Measurements from ENCODE around the gene ATP9A. TPM values are rescaled to one million over a fixed set of nuclear protein-coding genes. Genes with fewer than 3 reads are reported as not detected.

Gene ATP9A
- total RNA-seq, 1 experiment from 2014 or later: 20.6 TPM

DNA sequence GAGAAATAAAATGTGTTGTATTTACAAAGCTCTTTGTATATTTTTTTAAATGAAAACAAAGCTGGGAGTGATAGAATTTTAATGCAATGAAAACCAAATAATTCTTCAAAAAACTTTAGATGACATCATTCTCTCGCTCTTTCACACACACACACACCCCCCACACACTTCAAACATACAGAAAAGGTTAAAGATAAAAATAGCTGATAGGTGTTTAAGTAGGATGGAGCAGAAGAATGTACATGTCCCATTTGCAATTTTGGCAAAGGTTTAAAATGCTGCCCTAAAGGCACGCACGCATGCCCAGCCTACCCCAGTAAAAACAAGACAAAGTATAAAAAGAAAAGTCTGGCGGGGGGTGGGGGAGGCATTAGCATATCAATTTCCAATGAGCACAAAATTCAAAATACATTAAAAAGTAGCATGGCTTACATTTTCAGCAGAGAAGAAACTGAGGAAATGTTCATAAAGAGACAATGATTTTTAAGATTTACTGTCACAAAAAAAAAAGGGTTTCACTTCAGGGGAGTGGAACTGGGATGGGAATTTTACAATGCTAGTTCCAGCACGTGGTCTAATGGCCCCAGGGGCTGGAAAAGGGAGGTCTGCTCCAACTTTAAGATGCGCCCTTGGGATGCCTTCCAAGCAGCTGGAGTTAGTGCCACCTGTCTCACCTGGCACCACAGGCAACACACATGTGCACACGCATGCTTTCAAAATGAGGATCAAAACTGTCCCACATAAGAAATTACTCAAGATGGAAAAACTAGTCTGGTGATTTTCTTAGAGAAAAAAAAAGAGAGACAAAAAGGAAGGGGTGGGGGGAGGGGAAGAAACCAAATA is 170.6 kb downstream of the ATP9A start:
- no peak for DNase-seq (ENCODE audit: low read depth)

- DNase-seq (ENCODE audit: low read depth): no peak
Measured at GRCh38 chr20:51596668-51597388, 171.4 kb downstream of the ATP9A start.

DNA sequence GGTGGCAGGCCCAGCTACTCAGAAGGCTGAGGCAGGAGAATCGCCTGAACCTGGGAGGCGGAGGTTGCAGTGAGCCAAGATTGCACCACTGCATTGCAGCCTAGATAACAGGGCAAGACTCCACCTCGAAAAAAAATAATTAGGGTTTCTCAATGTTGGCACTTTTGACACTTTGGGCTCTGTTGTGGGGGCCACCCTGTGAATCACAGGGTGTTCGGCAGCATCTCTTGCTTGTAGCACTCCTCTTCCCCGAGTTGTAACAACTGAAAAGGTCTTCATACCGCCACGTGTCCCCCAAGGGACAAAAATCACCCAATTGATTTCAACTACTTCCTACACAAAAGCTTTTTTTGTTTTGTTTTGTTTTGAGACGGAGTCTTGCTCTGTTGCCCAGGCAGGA is 172.4 kb downstream of the ATP9A start:
- no peak for DNase-seq (ENCODE audit: low read depth)

- DNase-seq (ENCODE audit: low read depth): peak; percentile 87
Measured at GRCh38 chr20:51595058-51595532, 173.1 kb downstream of the ATP9A start.

DNA sequence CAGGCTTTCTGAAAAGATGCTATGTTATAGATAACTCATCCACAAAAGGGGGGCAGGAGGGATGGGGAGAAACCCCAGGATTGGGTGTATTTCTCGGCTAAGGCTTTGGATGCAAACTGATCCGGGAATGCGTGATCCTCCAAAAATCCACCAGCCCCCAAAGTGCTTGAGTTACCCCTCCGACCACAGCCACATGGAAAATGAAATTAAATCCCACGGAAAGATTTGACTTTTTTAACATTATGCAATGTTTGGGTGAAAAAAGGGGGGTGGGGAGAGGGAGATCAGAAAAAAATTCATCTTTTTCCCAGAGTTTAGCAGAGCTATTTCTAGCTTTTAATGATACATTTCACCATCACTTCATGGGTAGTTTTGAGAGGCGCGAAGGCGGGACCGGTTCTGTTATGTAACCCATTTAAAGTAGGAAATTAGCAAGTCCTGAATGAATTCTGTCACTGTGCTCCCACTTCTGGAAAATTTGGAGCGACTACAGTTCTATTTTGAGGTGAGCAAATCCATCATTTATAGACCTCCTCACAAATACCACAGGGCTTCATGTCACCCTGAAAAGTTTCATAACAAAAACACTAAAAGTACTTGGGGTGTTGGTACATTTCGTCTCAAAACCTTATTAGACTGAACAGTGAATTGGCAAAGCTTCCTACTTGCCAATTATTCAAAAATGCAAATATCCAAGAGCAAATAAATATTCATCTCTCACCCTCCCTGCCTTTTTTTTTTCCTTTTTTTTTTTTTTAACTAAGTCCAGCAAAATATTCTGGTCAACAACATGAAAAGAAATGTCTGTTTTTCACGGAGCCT is 173.7 kb downstream of the ATP9A start:
- no peak for DNase-seq (ENCODE audit: low read depth)

- no peak for DNase-seq (ENCODE audit: low read depth)
Measured at GRCh38 chr20:51593584-51593983, 174.6 kb downstream of the ATP9A start.

DNA sequence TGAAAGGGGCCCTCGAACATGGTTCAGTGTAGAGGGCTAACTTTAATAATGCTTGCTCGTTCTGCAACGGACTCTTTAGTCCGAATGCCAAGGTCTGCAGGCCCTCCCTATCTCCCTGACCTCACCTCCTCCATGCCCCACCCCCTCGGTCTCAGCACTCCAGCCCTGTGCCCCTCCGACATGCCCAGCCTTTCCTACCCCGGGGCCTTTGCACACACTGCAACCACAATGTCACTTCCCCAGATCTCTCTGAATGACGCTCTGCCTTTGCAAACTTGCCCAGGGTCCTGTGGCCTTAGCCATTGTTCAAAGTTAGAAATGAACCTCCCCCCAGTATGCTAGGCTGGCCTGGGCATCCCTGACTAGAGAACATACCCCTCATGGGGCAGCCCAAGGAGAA is 175.6 kb downstream of the ATP9A start:
- DNase-seq (ENCODE audit: low read depth): no peak

DNA sequence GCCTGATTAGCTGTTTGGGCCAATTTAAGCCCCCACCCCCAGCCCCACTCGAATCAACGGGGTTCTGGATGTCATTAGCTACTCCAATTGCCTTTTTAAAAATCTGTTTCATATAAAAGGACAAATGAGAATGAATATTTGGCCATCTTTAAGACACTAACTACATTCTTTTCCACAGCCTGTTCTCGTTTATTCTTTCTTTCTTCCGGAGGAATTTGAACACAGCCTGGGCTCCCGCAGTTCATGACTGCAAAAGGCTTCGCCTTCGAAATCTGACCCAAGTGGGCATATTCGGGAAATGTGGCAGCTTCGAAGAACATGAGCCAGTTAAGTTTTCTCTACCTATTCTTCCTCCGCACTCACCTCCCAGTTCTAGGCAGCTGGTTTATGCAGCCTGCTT is 176.3 kb downstream of the ATP9A start:
- no peak for DNase-seq (ENCODE audit: low read depth)

DNA sequence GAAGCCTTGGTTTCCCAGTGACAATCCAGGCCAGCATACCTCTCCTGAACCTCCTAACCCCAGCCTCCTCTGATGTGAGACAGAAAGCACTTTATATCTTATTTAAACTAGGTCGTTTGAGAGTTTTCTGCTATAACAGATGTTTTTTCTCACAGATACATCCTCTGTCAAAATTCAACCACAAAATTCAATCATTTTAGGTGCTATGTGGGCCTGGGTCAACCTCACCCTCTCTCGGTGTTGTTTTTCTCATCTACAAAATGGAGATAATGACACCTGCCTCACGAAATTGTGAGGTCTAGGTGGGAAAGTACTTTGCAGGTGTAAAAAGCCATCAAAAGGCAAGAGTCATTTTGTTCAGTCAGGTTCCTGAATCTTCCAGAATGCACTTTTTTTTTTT is 179.4 kb downstream of the ATP9A start:
- no peak for DNase-seq (ENCODE audit: low read depth)

- no peak for DNase-seq (ENCODE audit: low read depth)
Measured at GRCh38 chr20:51587145-51587544, 181.0 kb downstream of the ATP9A start.

- DNase-seq (ENCODE audit: low read depth): peak; percentile 91
Measured at GRCh38 chr20:51586005-51586440, 182.2 kb downstream of the ATP9A start.

DNA sequence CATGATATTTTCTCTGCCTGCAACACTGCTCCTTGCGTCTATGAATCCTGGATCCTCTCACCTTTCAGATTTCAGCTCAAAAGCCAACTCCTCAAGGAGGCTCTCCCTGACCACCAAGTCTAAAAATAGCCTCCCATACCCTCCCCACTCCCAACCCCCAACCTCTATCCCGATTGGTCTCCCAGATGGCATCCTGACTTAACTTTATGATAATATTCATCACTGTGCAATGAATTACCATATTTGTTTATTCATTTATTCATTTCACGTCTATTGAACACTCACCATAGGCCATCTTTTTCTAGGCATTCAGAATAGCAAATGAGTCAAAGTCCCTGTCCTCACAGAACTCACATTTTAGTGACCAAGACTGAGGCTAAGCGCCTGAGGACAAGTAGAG is 183.0 kb downstream of the ATP9A start:
- no peak for DNase-seq (ENCODE audit: low read depth)

DNA sequence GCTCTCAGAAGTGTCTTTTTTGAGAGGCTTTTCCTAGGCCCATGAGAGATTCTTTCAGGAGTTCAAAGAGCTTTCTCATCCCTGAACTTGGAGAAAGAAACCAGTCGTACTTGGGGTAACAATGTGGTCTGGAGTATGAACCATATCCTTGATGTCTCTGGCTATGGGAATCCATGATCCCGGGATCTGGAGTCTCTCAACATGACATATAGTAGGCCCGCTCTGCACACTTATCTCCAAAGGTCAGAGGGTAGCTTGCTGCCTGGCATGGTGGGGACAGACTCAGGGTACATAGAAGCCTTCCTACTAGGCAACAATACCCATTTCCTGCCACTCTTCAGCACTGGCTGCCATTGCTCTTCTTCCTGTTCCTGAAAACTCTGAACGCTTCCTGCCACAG is 183.5 kb downstream of the ATP9A start:
- no peak for DNase-seq (ENCODE audit: low read depth)

GRCh38 chr20:51584116-51584515 is 184.1 kb downstream of the ATP9A start:
- DNase-seq (ENCODE audit: low read depth): peak; percentile 42

DNA sequence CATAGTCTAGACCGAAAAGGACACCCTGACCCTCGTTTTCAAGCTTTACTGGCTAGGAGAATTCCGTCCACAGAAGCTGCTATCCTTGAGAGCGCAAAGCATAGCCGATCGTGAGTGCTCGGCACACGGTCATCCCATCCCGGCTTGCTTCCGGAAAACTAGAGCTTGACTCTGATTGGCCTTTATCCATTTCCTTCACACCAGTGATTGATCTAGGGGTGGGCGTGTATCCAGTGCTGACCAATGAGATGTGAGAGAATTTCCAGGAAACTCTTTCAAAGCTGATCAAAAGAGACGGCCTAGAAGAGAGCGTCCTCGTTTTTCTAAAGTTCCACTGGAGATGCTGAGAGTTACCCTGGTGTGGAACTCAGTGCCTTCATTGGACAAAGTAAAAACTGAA is 184.7 kb downstream of the ATP9A start:
- no peak for DNase-seq (ENCODE audit: low read depth)

- no peak for DNase-seq (ENCODE audit: low read depth)
Measured at GRCh38 chr20:51583073-51583472, 185.1 kb downstream of the ATP9A start.

GRCh38 chr20:51581571-51581970 is 186.6 kb downstream of the ATP9A start:
- no peak for DNase-seq (ENCODE audit: low read depth)

DNA sequence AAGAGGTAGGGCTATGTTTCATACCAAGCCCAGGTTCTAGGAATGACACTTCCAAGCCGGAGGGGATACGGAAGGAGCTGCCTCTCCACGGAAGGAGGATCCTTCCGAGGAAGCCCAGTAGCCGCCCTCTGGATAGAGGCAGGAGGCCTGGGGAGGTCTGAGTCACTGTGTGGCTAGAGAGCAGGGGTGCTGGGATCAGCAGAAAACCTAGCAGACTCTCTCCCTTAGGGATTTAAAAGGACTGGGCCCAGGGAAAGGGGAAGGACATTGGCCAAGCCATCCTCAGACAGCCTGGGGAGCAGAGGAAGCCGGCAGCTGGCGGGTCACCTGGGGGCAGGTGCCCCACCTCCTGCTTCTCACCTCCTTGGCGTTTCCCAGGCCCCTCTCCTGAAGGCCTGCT is 189.1 kb downstream of the ATP9A start:
- DNase-seq (ENCODE audit: low read depth): peak; percentile 93

DNA sequence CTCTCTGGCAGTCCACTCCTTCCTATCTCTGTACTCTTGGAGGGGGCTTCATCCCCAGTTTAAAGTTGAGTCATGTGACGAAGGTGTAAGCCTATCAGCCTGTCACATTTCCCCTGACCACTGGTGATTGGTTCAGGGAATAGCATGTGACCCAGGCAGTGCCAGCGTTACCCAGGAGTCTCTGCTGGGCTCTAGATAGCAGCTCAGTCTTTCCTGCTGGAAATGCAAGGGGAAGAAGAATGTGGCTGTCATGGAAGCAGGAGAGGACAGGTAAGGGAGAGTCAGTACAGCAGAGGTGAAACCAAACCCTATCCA is 190.1 kb downstream of the ATP9A start:
- no peak for DNase-seq (ENCODE audit: low read depth)

GRCh38 chr20:51577432-51578144 is 190.6 kb downstream of the ATP9A start:
- no peak for DNase-seq (ENCODE audit: low read depth)

GRCh38 chr20:51575486-51575885 is 192.7 kb downstream of the ATP9A start:
- no peak for DNase-seq (ENCODE audit: low read depth)

Measured in M059J (cell line).